Mononuclear cell (primary cell): Measurements from ENCODE around the gene KCNC1. TPM values are rescaled to one million over a fixed set of nuclear protein-coding genes. Genes with fewer than 3 reads are reported as not detected.

Experiments used
- H3K27me3 ChIP-seq: 2 replicates; pipeline ENCODE4 v1.6.0; 2011; ENCODE audit warnings: low read length, control low read depth; ENCODE audit not compliant: insufficient read depth
- H3K4me1 ChIP-seq: 2 replicates; pipeline ENCODE4 v1.5.1; 2011; ENCODE audit warnings: mild to moderate bottlenecking, low read length, control low read depth; ENCODE audit not compliant: insufficient read depth
- H3K4me3 ChIP-seq: 2 replicates; pipeline ENCODE4 v1.5.1; 2011; ENCODE audit warnings: mild to moderate bottlenecking, low read length, moderate library complexity
- H3K9me3 ChIP-seq: 2 replicates; pipeline ENCODE4 v1.5.1; 2011; ENCODE audit warnings: low read depth, mild to moderate bottlenecking, control low read depth, low read length
- total RNA-seq: library from RNA; depleted of rRNA; stranded (reverse); fragments of >200 nt; gene quantifications from one replicate; pipeline ENCODE4 v1.2.3, GENCODE V29; 2012

Gene KCNC1
- total RNA-seq, 1 donor: under 0.01 TPM

DNA sequence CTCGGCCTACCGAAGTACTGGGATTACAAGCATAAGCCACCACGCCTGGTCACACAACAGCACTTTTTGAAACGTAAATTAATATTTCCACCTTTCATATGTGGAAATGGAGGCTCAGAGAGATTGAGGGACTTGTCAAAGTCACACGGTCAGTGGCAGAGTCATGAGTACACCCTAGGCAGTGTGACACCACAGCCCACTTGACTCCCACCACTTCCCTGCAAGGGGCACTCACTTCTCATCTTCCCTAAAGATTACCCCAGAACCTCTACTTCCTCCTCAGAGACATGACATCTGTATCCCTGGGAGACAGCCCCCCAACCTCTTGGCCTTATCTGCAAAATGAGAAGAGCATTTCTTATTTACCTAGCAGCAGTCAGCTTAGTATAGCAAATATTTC is 31.7 kb upstream of the KCNC1 start:
- no peaks in the 10 kb centered on the region for H3K4me1 ChIP-seq
- H3K4me3 ChIP-seq: no peak overlapping the region
- H3K27me3 ChIP-seq: no peaks in the 10 kb centered on the region
- no peaks in the 10 kb centered on the region for H3K9me3 ChIP-seq

DNA sequence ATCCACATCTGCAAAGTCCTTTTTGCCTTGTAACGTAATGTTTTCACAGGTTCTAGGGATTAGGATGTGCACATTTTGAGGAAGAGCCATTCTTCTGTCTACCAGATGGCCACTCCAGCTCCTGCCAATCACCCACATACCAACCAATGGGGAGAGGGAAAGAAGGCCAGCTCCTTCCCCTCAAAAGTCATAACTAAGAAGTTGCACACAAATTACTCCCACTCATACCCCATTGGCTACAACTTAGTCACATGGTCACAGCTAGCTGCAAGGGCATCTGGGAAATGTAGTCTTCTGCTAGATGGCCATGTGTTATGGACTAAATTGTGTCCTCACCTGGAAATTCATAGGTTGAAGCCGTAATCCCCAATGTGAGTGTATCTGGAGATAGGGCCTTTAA is 30.6 kb upstream of the KCNC1 start:
- Histone ChIP-seq H3K4me3 (no peak overlapping the region), H3K27me3 (no peaks in the 10 kb centered on the region), H3K9me3 (no peaks in the 10 kb centered on the region), H3K4me1 (no peaks in the 10 kb centered on the region)

DNA sequence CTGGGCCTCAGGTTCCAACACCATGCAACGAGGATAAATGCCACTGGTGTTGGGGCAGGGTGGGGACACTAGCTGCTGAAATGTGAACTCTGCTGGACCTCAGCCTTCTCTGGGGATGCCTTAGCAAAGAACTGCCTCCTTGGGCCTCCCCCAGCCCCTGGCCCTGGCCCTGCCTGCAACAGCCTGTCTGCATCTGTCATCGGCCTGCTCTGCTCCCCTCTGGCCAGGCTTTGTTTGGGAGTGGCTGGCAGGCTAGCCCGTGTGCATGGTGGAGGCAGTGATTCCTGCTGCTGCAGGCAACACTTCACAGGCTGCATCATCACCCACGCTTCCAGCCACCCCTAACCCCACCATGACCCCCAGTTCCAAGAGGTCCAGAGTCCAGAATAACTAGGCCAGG is 26.8 kb upstream of the KCNC1 start:
- Histone ChIP-seq H3K4me3 (no peak overlapping the region), H3K27me3 (no peaks in the 10 kb centered on the region), H3K9me3 (no peaks in the 10 kb centered on the region), H3K4me1 (no peaks in the 10 kb centered on the region)

DNA sequence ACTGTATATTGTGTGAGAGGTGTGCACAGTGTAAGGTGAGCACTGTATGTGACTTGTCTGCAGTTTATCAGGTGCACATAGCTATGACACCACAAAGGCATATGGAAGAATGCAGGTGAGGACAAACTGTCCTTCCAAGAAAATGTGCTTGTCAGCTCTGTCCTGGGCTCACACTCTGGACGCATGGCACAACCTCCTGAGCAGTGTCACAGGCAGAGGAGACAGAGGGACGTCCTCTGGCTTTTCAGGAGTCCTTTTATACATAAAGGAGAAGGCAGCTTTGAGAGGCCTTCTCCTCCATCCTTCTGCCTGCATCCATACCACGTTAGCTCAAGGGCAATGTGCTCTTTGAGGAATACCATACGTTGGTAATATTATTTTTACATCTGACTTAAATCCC is 22.7 kb upstream of the KCNC1 start:
- Histone ChIP-seq H3K27me3 (no peaks in the 10 kb centered on the region), H3K9me3 (no peaks in the 10 kb centered on the region), H3K4me1 (no peaks in the 10 kb centered on the region), H3K4me3 (no peak overlapping the region)

DNA sequence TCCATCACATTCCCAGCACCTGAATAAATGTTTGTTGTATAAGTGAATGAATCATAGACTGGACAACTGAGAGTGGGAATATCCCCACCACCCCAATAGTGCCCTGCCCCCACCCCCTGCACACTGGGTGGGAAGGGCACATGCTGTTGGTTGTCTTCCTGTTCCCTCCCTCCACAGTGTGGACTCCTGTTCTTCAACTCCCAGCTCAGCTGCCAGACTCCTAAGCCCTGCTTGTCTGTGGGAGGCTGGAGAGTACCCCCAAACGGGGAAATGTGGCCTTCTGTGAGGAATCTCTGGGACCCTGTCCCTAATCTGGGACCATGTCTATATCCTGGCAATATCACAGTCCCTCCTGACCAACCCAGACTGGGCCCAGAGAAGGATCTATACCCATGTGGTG is 20.7 kb upstream of the KCNC1 start:
- no peak overlapping the region for H3K4me3 ChIP-seq
- H3K9me3 ChIP-seq: no peaks in the 10 kb centered on the region
- no peaks in the 10 kb centered on the region for H3K4me1 ChIP-seq
- peaks cover 14% of the 10 kb centered on the region for H3K27me3 ChIP-seq

DNA sequence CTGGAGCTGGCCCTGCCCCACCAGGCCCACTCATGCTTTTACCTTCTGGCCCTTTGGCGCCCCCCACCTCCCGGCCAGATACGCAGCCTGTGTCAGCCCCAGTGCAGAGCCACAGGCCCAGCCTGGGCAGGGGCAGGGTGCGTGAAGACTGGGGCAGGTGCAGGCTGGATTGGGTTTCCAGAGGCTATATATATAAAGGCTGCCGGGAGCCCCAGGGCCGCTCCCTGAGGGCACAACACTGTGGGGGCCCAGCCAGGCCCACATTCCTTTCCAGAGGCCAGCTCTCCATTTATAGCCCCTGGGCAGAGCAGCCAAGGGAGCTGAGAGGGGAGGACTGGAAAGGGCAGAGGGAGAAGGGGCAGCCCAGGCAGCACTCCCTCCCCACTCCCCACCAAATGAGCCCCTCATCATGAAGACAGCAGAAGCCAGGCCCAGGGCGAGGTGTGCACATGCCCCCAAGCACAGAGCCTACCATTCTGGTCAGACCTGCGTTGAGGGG is 20.2 kb upstream of the KCNC1 start:
- Histone ChIP-seq H3K9me3 (no peaks in the 10 kb centered on the region), H3K4me1 (no peaks in the 10 kb centered on the region), H3K4me3 (no peak overlapping the region), H3K27me3 (peaks cover 16% of the 10 kb centered on the region)

DNA sequence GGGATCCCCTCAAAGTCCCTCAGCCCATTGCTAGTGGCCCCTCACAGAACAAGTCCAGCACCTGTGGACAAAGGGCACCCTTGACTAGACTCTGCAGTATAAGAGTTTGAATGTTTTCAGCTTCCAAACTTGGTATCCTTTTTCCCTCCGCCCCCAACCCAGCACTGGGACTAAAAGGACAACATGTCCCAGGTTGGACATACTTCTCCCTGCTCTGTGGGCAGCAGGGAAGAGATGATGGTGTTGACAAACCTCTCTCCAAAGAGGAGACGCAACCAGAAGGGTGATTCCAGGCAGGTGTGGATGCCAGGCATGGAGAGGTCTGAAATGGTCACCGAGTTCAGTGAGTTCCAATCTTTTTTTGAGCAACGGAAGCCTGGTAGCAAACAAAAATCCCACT is 19.7 kb upstream of the KCNC1 start:
- H3K4me1 ChIP-seq: no peaks in the 10 kb centered on the region
- no peaks in the 10 kb centered on the region for H3K9me3 ChIP-seq
- peaks cover 16% of the 10 kb centered on the region for H3K27me3 ChIP-seq
- no peak overlapping the region for H3K4me3 ChIP-seq

DNA sequence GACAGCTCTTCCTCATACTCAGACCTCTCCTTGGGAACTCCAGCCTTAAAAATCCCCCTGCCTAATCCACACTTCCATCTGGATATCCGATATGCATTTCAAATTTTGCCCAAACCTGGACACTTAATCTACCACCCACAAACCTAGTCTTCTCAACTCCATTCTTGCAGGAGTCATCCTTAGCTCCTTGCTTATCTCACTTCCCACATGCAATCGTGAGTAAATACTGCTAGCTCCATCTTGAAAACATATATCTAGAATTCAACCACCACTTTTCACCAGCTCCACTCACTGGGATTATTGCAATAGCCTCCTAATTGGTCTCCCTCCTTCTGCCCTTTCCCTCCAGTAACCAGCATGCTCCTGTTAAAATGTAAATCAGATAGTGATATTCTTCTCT is 17.8 kb upstream of the KCNC1 start:
- Histone ChIP-seq H3K27me3 (peaks cover 34% of the 10 kb centered on the region), H3K9me3 (no peaks in the 10 kb centered on the region), H3K4me1 (no peaks in the 10 kb centered on the region), H3K4me3 (no peak overlapping the region)

DNA sequence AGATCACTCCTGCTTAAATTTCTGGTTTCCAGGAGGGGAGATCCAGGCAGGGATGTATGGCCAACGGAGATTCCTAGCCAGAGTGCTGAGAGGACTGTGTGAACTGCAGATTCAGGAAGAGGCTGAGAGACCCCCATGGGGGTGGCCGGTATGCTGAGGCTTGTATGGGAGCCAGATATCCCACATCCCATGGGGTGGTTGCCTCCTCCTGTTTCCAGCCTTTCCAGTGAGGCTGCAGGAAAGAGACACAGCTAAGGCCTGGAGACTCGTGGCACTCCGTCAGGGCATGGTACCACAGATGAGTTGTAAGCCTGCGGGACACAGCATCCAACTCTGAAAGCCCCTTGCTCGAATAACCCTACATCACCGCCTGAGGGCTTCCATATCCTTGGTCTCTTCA is 16.6 kb upstream of the KCNC1 start:
- Histone ChIP-seq H3K27me3 (peaks cover 45% of the 10 kb centered on the region), H3K9me3 (no peaks in the 10 kb centered on the region), H3K4me3 (no peak overlapping the region), H3K4me1 (no peaks in the 10 kb centered on the region)

DNA sequence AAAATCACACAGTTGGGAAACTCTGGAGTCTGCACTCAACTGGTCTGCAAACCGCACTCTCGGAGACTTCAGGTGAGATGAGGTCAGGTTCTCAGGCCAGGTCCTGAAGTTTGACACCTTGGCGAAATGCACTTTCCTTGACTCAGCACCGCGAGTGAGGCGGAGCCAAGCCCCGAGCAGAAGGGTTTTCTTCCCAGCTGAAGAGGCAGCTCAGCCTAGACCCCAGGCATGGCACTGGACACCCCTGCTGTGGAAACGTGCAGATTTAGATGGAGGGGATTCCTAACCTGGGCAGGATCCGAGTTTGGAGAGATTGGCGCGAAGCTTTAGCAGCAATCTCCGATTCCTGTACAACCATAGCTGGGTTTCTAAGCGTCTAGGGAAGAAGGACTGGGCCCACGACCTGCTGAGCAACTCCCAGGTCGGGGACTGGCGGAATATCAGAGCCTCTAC is 16.0 kb upstream of the KCNC1 start:
- no peak overlapping the region for H3K4me3 ChIP-seq
- H3K9me3 ChIP-seq: no peaks in the 10 kb centered on the region
- H3K4me1 ChIP-seq: no peaks in the 10 kb centered on the region
- peaks cover 50% of the 10 kb centered on the region for H3K27me3 ChIP-seq

DNA sequence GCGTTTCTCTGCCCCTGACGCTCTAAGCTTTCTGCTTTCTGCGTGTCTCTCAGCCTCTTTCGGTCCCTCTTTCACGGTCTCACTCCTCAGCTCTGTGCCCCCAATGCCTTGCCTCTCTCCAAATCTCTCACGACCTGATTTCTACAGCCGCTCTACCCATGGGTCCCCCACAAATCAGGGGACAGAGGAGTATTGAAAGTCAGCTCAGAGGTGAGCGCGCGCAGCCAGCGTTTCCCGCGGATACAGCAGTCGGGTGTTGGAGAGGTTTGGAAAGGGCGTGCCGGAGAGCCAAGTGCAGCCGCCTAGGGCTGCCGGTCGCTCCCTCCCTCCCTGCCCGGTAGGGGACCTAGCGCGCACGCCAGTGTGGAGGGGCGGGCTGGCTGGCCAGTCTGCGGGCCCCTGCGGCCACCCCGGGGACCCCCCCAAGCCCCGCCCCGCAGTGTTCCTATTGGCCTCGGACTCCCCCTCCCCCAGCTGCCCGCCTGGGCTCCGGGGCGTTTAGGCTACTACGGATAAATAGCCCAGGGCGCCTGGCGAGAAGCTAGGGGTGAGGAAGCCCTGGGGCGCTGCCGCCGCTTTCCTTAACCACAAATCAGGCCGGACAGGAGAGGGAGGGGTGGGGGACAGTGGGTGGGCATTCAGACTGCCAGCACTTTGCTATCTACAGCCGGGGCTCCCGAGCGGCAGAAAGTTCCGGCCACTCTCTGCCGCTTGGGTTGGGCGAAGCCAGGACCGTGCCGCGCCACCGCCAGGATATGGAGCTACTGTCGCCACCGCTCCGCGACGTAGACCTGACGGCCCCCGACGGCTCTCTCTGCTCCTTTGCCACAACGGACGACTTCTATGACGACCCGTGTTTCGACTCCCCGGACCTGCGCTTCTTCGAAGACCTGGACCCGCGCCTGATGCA is 15.3 kb upstream of the KCNC1 start, which contains the start of gene MYOD1:
MYOD1 (plus strand) TSS at position 544 of the 910 bp plus-strand sequence; CDS start at position 756, 212 bp downstream.
- H3K27me3 ChIP-seq: peaks cover 56% of the 10 kb centered on the region
- no peaks in the 10 kb centered on the region for H3K9me3 ChIP-seq
- no peak within 1 kb of the TSS for H3K4me3 ChIP-seq
- no peaks in the 10 kb centered on the region for H3K4me1 ChIP-seq

DNA sequence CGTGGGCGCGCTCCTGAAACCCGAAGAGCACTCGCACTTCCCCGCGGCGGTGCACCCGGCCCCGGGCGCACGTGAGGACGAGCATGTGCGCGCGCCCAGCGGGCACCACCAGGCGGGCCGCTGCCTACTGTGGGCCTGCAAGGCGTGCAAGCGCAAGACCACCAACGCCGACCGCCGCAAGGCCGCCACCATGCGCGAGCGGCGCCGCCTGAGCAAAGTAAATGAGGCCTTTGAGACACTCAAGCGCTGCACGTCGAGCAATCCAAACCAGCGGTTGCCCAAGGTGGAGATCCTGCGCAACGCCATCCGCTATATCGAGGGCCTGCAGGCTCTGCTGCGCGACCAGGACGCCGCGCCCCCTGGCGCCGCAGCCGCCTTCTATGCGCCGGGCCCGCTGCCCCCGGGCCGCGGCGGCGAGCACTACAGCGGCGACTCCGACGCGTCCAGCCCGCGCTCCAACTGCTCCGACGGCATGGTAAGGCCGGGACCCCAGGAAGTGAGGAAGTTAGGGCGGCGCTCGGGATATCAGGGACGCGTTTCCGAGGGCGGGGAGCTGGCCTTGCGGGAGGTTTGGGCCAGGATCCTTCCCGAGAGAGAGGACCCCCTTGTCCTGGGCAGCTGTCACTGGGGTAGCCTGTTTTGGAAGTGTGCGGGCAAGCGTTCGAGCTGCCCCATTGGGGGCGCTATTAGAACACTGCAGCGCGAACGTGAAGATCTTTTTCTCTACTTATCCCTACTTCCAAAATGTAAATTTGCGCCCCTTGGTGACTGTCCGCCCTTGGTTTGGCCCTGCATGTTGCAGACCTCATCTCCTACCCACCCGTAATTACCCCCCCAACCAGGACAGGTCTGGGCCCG is 14.4 kb upstream of the KCNC1 start:
- Histone ChIP-seq H3K4me3 (no peak overlapping the region), H3K27me3 (peaks cover 56% of the 10 kb centered on the region), H3K9me3 (no peaks in the 10 kb centered on the region), H3K4me1 (no peaks in the 10 kb centered on the region)

DNA sequence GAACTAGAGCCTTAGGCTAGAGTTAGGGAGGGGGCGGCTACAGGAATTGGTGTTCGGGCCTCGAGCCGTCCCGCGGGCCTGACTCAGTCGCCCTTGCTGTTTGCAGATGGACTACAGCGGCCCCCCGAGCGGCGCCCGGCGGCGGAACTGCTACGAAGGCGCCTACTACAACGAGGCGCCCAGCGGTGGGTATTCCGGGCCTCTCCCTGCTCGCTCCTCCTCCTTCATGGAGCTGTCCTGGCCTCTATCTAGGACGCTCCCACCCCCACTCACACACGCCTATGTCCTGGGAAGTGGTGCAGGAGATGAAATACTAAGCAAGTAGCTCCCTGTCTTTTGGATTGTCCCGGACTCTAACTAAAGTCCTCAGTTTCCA is 13.8 kb upstream of the KCNC1 start:
- Histone ChIP-seq H3K4me3 (no peak overlapping the region), H3K27me3 (peaks cover 60% of the 10 kb centered on the region), H3K4me1 (no peaks in the 10 kb centered on the region), H3K9me3 (no peaks in the 10 kb centered on the region)

DNA sequence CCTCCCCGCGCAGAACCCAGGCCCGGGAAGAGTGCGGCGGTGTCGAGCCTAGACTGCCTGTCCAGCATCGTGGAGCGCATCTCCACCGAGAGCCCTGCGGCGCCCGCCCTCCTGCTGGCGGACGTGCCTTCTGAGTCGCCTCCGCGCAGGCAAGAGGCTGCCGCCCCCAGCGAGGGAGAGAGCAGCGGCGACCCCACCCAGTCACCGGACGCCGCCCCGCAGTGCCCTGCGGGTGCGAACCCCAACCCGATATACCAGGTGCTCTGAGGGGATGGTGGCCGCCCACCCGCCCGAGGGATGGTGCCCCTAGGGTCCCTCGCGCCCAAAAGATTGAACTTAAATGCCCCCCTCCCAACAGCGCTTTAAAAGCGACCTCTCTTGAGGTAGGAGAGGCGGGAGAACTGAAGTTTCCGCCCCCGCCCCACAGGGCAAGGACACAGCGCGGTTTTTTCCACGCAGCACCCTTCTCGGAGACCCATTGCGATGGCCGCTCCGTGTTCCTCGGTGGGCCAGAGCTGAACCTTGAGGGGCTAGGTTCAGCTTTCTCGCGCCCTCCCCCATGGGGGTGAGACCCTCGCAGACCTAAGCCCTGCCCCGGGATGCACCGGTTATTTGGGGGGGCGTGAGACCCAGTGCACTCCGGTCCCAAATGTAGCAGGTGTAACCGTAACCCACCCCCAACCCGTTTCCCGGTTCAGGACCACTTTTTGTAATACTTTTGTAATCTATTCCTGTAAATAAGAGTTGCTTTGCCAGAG is 13.2 kb upstream of the KCNC1 start:
- Histone ChIP-seq H3K4me3 (no peak overlapping the region), H3K4me1 (no peaks in the 10 kb centered on the region), H3K9me3 (no peaks in the 10 kb centered on the region), H3K27me3 (peaks cover 60% of the 10 kb centered on the region)
